GM08714 (cell line): Measurements from ENCODE around the gene PRKAG2.

Experiments used
- H3K4me3 ChIP-seq: fragments of 200-500 bp; sonication (Bioruptor generic); 2 replicates; pipeline ENCODE4 v1.5.1; 2014; ENCODE audit warnings: mild to moderate bottlenecking, low read length, inconsistent platforms
- ZNF274 ChIP-seq: IDR thresholded peaks from 2 replicates; pipeline ENCODE4 v1.6.1; 2012; ENCODE audit warnings: mild to moderate bottlenecking, low read depth, low read length

PRKAG2 gene

DNA sequence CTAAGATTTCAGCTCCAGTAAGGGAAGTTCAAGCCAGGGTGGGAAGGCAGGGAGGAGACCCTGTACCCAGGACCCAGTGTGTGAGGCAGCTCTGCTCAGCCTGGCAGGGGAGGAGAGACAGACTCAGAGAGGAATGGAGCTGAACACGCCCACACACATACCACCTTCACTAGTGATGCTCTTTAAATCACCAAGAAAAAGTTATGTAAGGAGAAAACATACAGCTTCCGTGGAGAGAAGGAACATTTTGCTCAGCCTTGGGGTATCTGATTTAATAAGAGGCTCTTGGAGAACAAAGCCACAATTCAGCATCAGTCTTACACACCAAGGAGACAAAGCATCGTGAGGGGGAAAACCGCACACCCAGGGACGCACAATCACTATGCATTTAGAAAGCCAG, 62.9 kb downstream of the PRKAG2 start:
- TF ChIP-seq ZNF274 = no peak
- H3K4me3 ChIP-seq = no peak overlapping the region

DNA sequence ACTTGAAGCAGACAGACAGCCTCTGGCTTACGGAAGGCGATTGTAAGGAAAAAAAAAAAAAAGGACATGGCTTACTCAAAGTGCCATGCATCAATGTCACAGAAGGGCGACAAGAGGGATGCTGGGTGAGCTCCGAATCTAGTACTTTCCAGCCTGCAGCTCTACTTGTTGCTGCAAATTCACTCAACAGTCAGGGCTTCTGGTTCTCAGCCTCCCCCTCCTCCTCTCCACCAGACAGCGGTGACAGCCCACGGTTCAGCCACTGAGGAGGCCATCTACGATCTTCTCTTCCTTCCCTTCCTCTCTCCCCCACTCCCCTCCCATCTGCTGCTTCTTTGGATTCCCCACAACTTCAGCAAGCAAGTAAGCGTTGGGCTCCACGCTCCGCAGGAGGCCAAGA, 63.5 kb downstream of the PRKAG2 start:
- H3K4me3 ChIP-seq = no peak overlapping the region
- TF ChIP-seq ZNF274 = no peak

DNA sequence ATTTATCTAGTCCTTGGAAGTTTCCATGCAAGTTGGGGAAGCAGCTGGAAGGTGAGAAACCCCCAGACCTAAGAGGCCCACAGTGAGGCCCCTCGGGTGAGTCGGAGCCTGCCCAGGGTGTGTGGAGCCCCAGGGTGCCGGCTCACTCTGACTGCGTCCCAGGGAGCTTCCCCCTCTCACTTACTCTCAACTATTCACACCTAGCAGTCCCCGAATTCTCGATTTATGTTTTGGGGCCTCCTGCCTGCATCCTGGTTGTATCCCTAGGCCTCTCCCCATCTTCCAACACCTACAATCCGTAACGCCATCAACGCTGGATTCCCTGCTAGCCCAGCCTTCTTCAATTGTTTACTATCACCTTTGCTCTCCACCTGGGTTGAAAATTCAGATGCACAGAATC, 63.9 kb downstream of the PRKAG2 start:
- no peak for TF ChIP-seq ZNF274

DNA sequence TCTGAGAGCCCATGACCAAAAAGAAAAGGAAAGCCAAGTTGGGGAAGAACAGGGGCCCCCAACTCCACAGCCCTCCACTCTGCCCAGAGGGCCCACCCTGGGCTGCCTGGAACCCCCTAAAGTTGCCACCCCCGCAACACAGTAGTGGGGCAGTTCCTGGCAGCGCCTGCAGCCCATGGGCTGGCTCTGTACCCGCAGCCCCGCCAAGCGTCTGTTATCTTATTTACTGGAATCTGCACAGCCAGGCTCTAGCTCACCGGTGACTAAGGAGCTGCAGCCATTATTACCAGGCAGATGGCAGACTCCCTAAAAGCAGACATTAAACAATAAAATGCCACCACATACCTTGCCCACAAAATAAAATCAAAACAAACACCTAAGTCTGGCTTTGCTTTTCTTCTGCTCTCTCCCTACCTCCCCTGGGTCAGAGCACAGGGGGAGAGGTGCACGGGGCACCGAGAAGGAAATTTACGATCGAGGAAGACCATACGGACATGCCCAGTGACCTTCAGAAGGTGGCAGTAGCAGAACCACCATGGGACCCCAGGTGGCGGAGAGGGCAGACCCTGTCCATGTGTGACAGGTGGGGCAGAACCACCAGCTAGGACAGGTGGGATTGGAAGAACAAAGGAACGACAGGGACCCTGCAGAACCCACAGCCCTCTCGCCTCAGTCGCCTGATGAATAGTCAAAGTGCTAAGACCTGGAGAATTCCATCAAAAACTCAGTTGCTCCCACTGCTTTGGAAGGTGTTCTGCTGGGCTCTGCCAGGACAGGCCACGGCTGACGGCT, 66.3 kb downstream of the PRKAG2 start:
- TF ChIP-seq ZNF274 = no peak
- no peak overlapping the region for H3K4me3 ChIP-seq

More for the DNA sequence above, 63.9 kb downstream of the PRKAG2 start:
- H3K4me3 ChIP-seq = no peak overlapping the region

DNA sequence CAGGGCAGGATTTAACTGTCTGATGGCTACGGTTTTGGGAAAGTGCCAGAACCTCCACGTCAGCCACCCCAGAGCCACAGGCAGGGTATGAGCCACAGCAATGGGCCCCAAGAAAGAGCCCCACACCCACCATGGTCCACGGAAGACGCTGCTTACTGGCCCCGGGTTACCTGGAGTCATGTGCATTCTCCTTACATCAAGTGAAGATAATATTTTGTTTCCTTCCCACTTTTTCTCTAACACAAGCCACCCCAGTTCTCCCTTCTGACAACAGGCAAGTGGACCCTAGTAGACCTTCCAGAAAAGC, 67.1 kb downstream of the PRKAG2 start:
- no peak for TF ChIP-seq ZNF274
- H3K4me3 ChIP-seq = no peak overlapping the region

DNA sequence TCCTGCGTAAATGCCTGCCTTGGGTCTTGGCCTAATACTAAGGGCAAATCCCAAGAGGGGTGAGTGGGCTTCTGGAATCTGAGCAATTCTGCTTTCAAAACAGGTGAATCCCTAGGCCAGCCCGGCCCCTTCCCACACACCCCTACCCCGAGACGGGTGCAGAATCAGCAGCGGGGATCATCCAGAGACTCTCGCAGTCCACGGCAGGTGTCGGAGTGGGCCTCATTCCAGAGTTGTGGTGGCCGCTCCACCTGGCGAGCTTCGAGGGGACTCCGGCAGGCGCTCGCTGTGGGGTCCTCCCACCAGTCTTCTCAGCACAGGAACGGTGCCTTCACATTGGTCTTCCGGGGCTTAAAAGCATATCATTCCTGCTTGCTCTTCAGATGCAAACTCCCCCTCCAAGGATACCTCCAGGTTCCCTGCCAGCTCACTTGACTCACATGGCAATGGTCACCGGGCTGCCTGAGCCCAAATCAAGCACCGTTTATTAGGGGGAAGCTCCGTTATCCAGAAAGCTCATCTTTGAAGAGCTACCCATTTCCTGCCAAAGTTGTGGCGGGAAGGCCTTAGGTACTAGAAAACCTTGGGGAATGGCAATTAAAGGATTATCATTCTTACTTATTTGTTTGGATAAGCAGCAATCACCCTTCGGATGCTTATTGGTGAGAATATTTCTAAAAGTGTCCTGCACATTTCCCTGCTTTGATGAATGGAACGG, 67.6 kb downstream of the PRKAG2 start:
- TF ChIP-seq ZNF274 = no peak
- H3K4me3 ChIP-seq = no peak overlapping the region

DNA sequence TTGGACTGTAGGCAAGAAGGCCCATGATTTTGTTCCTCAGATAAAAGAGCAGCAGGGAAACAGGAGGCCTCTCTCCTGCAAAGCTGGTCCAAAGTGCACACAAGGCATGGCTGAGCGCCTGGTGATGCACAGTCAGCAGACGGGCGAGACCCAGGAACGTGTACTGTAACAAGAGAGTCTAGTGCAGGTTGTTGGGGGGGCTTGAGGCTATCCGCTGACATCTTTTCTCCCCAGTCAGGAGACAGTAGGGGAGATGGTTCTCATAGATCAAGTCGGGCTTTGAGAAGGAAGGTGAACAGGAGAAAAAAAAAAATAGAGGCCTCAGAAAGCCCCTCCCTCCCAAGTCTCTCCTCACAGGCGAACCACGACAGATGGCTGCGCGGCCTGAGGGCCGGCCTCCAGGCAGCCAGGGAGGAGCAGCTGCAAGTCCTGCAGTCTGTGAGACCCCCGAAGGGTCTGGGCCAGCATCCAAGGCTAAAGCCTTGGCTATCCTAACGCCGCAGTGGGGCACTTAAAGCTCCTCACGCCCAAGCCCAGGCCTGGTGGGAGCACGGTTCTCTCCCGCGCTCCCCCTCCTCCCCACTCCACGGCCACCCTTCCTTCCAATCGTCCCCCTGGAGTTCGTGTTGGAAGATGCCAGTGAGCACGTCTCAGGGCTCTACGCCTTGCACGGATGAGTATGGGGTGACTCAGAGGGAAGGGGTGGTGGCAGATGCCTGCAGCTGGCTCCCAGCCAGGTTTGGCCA, 68.3 kb downstream of the PRKAG2 start:
- H3K4me3 ChIP-seq = no peak overlapping the region
- TF ChIP-seq ZNF274 = no peak

DNA sequence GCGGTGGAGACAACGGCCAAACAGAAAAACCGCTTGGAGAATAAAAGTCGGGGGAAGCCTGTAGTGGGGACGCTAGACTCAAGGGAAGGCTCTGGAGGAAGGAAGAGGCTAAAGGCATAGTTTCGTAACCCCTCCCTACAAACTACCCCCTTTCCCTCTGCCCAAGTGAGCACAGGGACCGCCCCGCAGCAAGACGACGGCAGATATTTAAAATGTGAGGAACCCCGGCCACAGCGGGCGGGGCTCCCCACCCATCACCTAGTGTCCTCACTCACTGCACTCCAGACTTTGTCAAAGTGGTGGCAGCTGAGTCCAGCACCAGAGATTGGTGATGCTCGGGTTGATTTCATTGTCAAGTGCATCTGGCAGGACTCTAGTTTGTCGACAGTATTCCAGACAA, 69.1 kb downstream of the PRKAG2 start:
- no peak for TF ChIP-seq ZNF274
- H3K4me3 ChIP-seq = no peak overlapping the region

DNA sequence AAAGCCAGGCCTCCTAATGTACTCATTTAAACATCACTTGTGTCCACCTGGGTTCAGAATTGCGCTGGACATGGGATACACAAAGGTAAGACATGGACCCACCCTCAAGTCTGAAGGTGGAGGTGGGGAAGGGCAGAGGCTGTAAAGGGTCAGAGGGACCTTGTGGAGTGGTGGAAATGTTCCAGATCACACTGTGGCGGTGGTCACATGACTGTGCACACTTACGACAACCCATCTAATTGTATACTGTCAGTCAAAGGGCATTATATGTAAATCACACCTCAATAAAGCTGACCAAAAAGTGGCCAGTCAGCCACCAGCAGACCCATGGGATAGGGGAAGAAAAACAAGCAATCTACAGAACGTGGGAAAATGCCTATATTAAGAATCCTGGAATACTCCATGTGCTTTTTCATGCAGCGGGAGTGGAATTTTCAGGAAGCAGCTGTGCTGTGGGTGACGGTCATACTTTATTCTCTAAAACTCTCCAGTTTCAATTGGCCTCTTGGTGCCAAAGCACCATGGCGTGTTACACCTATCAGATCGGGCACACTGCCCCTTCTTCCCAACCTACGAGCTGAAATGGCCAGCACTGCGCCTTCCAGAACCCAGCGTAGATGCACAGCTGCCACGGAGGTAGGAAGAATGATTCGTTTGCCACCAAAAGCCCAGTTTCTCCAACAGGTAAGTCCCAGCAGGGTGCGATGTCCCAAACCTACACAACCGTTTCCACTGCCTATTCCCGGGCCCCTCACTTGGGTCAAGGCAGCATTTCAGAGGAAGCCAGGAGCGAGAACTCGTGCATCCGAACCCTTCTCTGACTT, 69.8 kb downstream of the PRKAG2 start:
- no peak overlapping the region for H3K4me3 ChIP-seq
- no peak for TF ChIP-seq ZNF274

DNA sequence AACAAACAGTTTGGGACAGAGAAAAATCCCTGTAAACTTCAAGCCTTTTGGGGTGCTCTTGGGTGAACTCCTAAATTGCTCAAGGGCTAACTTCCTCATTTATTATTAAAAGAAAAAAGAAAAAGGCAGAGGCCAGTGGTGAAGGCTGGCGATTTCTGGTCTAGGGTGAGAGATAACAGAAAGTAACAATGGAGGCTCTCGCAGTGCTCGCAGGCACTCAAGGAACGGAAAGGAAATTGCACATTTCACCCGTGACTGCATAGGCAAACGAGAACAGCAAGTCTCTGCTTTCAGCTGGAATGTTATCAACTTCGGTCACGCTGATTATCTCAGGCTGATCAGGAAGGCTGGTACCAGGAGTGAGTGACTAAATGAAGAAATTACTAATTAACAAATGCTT, 70.7 kb downstream of the PRKAG2 start:
- no peak overlapping the region for H3K4me3 ChIP-seq
- no peak for TF ChIP-seq ZNF274

DNA sequence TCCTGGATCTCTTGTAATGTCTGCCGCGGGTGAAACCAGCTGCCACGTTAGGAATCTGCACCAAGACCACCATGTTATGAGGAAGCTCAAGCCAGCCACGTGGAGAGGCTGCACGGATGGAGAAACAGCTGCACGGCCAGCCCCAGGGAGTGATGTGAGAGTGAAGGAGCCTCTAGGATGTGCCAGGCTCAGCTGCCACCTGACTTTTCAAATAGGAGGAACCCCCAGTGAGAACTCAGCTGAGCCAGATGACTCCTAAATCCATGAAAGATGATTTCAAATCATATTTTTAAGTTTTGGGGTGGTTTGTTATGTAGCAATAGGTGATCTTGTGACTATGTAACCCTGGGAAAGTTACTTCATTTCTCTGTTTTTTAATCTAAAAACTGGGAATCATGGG, 71.7 kb downstream of the PRKAG2 start:
- H3K4me3 ChIP-seq = no peak overlapping the region
- TF ChIP-seq ZNF274 = no peak

DNA sequence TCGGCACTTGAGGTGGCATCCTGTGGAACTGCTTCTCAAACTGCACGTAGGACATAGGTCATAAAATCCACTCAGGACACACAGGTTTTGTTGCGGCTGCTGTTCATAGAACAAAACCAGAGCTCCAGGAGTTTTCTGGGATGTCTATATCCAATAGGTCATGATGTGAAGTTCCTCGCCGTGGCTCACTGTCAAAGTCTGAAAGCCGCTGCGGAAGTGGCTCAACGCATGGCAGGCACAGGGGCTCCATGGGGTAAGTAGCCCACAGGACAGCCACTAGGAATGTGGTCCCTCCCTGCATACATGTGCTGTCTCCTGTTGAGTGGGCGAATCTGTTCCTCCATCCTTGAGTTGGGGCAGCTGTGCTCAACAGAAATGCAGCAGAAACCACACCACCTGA, 72.2 kb downstream of the PRKAG2 start:
- TF ChIP-seq ZNF274 = no peak
- no peak overlapping the region for H3K4me3 ChIP-seq

DNA sequence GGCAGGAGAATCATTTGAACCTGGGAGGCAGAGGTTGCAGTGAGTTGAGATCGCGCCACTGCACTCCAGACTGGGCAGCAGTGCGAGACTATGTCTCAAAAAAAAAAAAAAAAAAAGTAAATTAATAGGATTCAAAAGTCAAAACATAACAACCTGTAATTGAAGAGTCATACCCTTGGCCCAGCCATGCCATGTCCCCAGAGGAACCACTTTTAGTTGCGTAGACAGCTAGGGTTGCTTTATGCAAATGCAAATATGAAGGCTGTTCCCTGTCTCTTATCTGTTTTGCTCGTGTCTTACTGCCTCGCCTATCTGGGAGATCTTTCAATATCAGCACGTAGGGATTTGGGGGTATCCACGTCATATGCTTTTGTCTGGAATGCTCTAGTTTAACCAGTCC, 73.1 kb downstream of the PRKAG2 start:
- no peak overlapping the region for H3K4me3 ChIP-seq
- TF ChIP-seq ZNF274 = no peak

DNA sequence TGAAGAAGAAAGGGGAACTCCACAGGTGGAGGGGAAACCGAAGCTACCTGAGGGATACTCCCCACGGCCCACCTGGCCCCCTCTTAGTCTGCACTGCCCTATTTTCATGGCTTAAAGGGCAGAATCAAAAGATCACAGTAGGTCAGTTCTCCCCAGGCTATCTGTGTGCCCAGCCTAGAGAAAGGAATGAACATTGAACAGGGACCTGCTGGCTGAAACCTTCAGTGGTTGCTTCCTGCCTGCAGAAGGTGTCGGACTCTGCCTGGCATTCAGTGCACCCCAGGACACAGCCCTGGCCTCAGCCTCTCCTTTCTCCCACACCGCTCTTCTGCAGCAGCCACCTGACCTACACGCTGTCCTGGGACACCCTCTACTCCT, 74.5 kb downstream of the PRKAG2 start:
- TF ChIP-seq ZNF274 = no peak
- no peak overlapping the region for H3K4me3 ChIP-seq

DNA sequence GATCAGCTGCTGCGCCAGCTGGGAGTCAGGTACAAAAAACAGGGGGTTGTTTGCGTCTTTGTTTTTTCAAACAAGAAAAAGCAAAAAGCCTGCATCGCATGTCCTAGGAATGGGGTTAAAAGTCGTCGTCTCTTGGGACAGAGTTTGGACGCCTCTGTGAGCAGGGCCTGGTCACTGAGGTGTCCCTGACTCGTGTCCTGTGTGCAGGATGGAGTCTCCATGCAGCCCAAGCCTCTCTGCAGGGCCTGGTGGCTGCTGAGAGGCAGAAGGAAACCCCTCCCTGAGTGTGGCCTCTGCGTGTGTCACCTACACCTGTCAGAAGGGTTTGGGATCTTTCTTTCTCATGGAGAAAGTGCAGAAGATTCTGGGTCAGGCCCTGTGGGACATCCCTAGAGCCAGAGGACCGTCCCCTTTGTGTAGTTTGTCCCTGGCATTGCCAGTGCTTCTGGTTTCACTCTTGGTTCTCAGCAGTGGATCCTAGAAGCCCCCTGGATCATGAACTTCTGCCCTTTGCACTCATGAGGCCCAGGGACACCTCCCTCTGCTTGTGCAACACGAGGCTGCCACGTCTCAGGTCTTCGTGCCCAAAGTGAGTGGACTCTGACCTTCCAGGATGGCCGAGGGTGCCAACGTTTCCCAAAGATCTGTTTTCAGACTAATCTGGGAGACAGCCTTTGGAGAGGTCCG, 75.0 kb downstream of the PRKAG2 start:
- H3K4me3 ChIP-seq = no peak overlapping the region

More for the DNA sequence above, 75.0 kb downstream of the PRKAG2 start:
- TF ChIP-seq ZNF274 = no peak
